Osteocyte (in vitro differentiated cells): ENCODE results near the gene FRMD4B. TPM values are rescaled to one million over a fixed set of nuclear protein-coding genes. Genes with fewer than 3 reads are reported as not detected.

ENCODE experiments used
- DNase-seq: peaks from one replicate; pipeline ENCODE4 v3.0.0; 2021; ENCODE audit warnings: mixed read lengths; ENCODE audit not compliant: unreplicated experiment; ENCODE audit errors: extremely low spot score
- H3K27ac Mint-ChIP-seq: one replicate; pipeline ENCODE4 v1.8.0; 2021; ENCODE audit warnings: mild to moderate bottlenecking, mixed read lengths; ENCODE audit not compliant: unreplicated experiment
- H3K27me3 Mint-ChIP-seq: one replicate; pipeline ENCODE4 v1.8.0; 2021; ENCODE audit warnings: mixed read lengths; ENCODE audit not compliant: unreplicated experiment
- H3K36me3 Mint-ChIP-seq: one replicate; pipeline ENCODE4 v1.8.0; 2021; ENCODE audit warnings: mixed read lengths; ENCODE audit not compliant: unreplicated experiment
- H3K4me1 Mint-ChIP-seq: one replicate; pipeline ENCODE4 v1.8.0; 2021; ENCODE audit warnings: mixed read lengths; ENCODE audit not compliant: unreplicated experiment
- H3K4me3 Mint-ChIP-seq: one replicate; pipeline ENCODE4 v1.8.0; 2021; ENCODE audit warnings: mild to moderate bottlenecking, moderate library complexity, mixed read lengths; ENCODE audit not compliant: unreplicated experiment
- H3K9me3 Mint-ChIP-seq: one replicate; pipeline ENCODE4 v1.8.0; 2021; ENCODE audit warnings: mixed read lengths; ENCODE audit not compliant: unreplicated experiment
- CTCF ChIP-seq: fragments of 200-600 bp; sonication (generic); IDR thresholded peaks from 2 replicates; pipeline ENCODE4 v1.5.0; 2021; ENCODE audit warnings: antibody characterized with exemption, mild to moderate bottlenecking, moderate library complexity
- total RNA-seq: library from RNA; stranded (reverse); gene quantifications from 2 replicates; pipeline ENCODE4 v1.2.1, GENCODE V29; 2021

The FRMD4B gene
- total RNA-seq, 1 donor from 2014 or later: 1.3 TPM

GRCh38 chr3:69292959-69293574, 92.8 kb downstream of the FRMD4B start:
- Mint-ChIP-seq H3K27me3 (no peaks in the 10 kb centered on the region), H3K9me3 (no peaks in the 10 kb centered on the region), H3K27ac (no peak overlapping the region), H3K4me1 (peaks cover 21% of the 10 kb centered on the region), H3K36me3 (no peaks in the 10 kb centered on the region), H3K4me3 (no peak overlapping the region)
- no peak for DNase-seq
- no peak for TF ChIP-seq CTCF

GRCh38 chr3:69292185-69292584, 93.7 kb downstream of the FRMD4B start:
- Mint-ChIP-seq H3K36me3 (no peaks in the 10 kb centered on the region), H3K27ac (no peak overlapping the region)

GRCh38 chr3:69290430-69290829, 95.5 kb downstream of the FRMD4B start:
- Mint-ChIP-seq H3K4me3 (no peak overlapping the region), H3K4me1 (peaks cover 19% of the 10 kb centered on the region), H3K27ac (no peak overlapping the region), H3K9me3 (no peaks in the 10 kb centered on the region), H3K27me3 (no peaks in the 10 kb centered on the region), H3K36me3 (no peaks in the 10 kb centered on the region)
- no peak for TF ChIP-seq CTCF
- no peak for DNase-seq

More at GRCh38 chr3:69292185-69292584, 93.7 kb downstream of the FRMD4B start:
- DNase-seq: no peak
- no peak for TF ChIP-seq CTCF
- Mint-ChIP-seq H3K27me3 (no peaks in the 10 kb centered on the region), H3K4me1 (peaks cover 19% of the 10 kb centered on the region), H3K9me3 (no peaks in the 10 kb centered on the region), H3K4me3 (no peak overlapping the region)

- Mint-ChIP-seq H3K27ac (no peak overlapping the region), H3K4me3 (no peak overlapping the region), H3K4me1 (peaks cover 18% of the 10 kb centered on the region), H3K27me3 (no peaks in the 10 kb centered on the region), H3K36me3 (no peaks in the 10 kb centered on the region), H3K9me3 (no peaks in the 10 kb centered on the region)
- TF ChIP-seq CTCF: no peak
- no peak for DNase-seq
These were observed 95.9 kb downstream of the FRMD4B start for GRCh38 chr3:69290006-69290405.

GRCh38 chr3:69288161-69288895, 97.6 kb downstream of the FRMD4B start:
- H3K27ac Mint-ChIP-seq: no peak overlapping the region
- TF ChIP-seq CTCF: no peak
- H3K4me3 Mint-ChIP-seq: no peak overlapping the region
- no peaks in the 10 kb centered on the region for H3K9me3 Mint-ChIP-seq
- no peak for DNase-seq
- H3K27me3 Mint-ChIP-seq: no peaks in the 10 kb centered on the region
- H3K4me1 Mint-ChIP-seq: peaks cover 5% of the 10 kb centered on the region
- no peaks in the 10 kb centered on the region for H3K36me3 Mint-ChIP-seq
